HFF-Myc (cell line): Measurements from ENCODE around the gene FBLN2.

Experiments used
- DNase-seq: peaks from one replicate; pipeline ENCODE4 v3.0.0-alpha.2; 2011; ENCODE audit warnings: low read depth; ENCODE audit errors: extremely low read depth
- H3K4me3 ChIP-seq: replicated peaks from 2 replicates; pipeline ENCODE4 v1.5.1; 2011; ENCODE audit warnings: low read depth, mild to moderate bottlenecking, control low read depth, low read length
- TF ChIP-seq, protein P1 (sequence below): IDR thresholded peaks from 2 replicates; pipeline ENCODE4 v1.5.1; 2012; ENCODE audit warnings: mild to moderate bottlenecking, low read depth, low read length, control low read depth; ENCODE audit errors: missing control alignments

Gene FBLN2

DNA sequence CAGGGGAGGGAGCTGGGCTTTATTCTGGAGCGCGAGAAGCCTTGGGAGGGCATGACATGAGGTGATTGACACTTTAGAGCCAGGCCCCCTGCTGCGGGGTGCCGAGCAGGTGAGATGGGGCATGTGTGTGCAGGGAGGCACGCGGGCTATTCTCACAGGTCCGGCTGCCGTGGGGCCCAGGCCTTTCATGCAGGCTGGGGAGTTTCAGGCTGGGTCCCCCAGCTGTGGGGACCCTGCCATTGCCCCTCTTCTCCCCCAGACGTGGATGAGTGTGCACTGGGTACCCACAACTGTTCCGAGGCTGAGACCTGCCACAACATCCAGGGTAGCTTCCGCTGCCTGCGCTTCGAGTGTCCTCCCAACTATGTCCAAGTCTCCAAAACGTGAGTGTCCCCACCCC, 87.3 kb downstream of the FBLN2 start:
- TF ChIP-seq, protein P1, sequence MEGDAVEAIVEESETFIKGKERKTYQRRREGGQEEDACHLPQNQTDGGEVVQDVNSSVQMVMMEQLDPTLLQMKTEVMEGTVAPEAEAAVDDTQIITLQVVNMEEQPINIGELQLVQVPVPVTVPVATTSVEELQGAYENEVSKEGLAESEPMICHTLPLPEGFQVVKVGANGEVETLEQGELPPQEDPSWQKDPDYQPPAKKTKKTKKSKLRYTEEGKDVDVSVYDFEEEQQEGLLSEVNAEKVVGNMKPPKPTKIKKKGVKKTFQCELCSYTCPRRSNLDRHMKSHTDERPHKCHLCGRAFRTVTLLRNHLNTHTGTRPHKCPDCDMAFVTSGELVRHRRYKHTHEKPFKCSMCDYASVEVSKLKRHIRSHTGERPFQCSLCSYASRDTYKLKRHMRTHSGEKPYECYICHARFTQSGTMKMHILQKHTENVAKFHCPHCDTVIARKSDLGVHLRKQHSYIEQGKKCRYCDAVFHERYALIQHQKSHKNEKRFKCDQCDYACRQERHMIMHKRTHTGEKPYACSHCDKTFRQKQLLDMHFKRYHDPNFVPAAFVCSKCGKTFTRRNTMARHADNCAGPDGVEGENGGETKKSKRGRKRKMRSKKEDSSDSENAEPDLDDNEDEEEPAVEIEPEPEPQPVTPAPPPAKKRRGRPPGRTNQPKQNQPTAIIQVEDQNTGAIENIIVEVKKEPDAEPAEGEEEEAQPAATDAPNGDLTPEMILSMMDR, result no peak
- no peak for DNase-seq
- H3K4me3 ChIP-seq, result no peak overlapping the region

DNA sequence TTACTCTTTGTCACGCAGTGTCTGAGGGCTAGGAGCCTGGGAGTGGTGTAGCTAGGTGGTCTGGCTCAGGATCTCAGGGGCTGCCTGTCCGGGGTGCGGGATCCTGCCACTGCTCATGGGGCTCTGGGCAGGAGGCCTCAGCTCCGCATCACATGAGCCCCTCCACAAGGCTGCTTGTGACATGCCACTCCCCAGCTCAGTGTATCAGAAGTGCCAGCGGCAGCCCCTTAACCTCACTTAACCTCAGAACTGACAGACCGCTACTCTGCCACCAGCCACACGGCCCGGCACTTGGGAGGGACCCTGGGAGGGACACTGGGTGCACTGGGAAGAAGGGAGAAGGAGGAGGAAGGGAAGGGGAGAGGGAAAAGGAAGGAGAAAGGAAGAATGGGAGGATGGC, 87.9 kb downstream of the FBLN2 start:
- no peak overlapping the region for H3K4me3 ChIP-seq

DNA sequence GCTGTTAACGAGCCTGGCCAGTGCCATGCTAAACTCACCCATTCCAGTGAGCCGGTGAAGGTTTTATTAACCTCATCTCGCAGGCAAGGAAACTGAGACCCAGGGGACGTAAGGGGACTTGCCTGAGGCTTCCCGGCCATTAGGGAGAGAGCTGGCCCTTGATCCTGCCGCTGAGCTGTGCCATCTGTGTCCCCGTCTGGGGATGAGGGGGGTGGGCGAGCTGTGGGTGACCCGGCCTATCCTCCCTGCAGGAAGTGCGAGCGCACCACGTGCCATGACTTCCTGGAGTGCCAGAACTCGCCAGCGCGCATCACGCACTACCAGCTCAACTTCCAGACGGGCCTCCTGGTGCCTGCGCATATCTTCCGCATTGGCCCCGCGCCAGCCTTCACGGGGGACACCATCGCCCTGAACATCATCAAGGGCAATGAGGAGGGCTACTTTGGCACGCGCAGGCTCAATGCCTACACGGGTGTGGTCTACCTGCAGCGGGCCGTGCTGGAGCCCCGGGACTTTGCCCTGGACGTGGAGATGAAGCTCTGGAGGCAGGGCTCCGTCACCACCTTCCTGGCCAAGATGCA, 88.5 kb downstream of the FBLN2 start:
- TF ChIP-seq, protein P1, result no peak
- no peak overlapping the region for H3K4me3 ChIP-seq
- DNase-seq, result no peak

More for the DNA sequence above, 87.9 kb downstream of the FBLN2 start:
- DNase-seq, result no peak
- TF ChIP-seq, protein P1, result no peak

- TF ChIP-seq, protein P1, result no peak
- no peak overlapping the region for H3K4me3 ChIP-seq
- DNase-seq, result no peak
These were observed 89.0 kb downstream of the FBLN2 start for GRCh38 chr3:13637953-13638352.

- H3K4me3 ChIP-seq, result no peak overlapping the region
- TF ChIP-seq, protein P1, result no peak
- DNase-seq, result no peak
These were observed 90.0 kb downstream of the FBLN2 start for GRCh38 chr3:13638927-13639326.

DNA sequence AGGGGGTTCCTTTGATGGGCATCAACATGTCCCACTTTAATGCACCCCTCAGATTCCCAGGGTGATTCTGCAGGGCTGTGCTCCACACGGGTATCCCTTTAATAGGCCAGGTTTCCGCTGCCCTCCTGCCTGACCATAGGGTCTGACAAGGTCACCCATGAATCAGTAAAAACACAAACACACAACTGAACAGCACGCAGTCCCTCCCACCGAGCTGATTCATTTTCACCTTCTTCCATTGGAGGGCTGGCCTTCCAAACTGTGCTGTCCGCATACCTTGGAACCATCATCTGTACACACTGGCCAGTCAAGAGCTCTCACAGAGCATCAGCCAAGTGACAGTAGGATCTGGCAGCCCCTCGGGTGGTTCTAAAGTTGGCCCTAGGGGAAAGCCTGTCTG, 93.7 kb downstream of the FBLN2 start:
- DNase-seq, result no peak
- H3K4me3 ChIP-seq, result no peak overlapping the region
- TF ChIP-seq, protein P1, result no peak
